Esophagus (tissue), 2 donors: ENCODE results near the gene TERB1. TPM values are rescaled to one million over a fixed set of nuclear protein-coding genes. Genes with fewer than 3 reads are reported as not detected.

Source experiments
- H3K27ac ChIP-seq, 2 donors: one replicate each; pipeline ENCODE4 v1.5.1; 2013; ENCODE audit warnings: low read depth in 2 of 2, mild to moderate bottlenecking in 2 of 2, inconsistent platforms in 1 of 2, low read length in 1 of 2, moderate library complexity in 1 of 2
- H3K27me3 ChIP-seq, 2 donors: one replicate each; pipeline ENCODE4 v1.6.1; 2013; ENCODE audit warnings: low read length in 2 of 2, control low read depth in 1 of 2, mild to moderate bottlenecking in 1 of 2; ENCODE audit not compliant: insufficient read depth in 2 of 2, control insufficient read depth in 1 of 2
- H3K36me3 ChIP-seq, 2 donors: one replicate each; pipeline ENCODE4 v1.6.1; 2013; ENCODE audit warnings: low read length in 1 of 2; ENCODE audit not compliant: control insufficient read depth in 2 of 2, insufficient read depth in 2 of 2
- H3K4me1 ChIP-seq, 2 donors: one replicate each; pipeline ENCODE4 v1.6.1; 2013; ENCODE audit warnings: low read length in 1 of 2; ENCODE audit not compliant: control insufficient read depth in 2 of 2, insufficient read depth in 2 of 2
- H3K4me3 ChIP-seq, 2 donors: one replicate each; pipeline ENCODE4 v1.5.1; 2013; ENCODE audit warnings: low read length in 2 of 2, mild to moderate bottlenecking in 2 of 2, low read depth in 1 of 2, moderate library complexity in 1 of 2
- H3K9me3 ChIP-seq, 2 donors: one replicate each; pipeline ENCODE4 v1.6.1; 2013; ENCODE audit warnings: mild to moderate bottlenecking in 2 of 2, low read depth in 1 of 2, low read length in 1 of 2, moderate library complexity in 1 of 2; ENCODE audit not compliant: control insufficient read depth in 2 of 2, insufficient read depth in 1 of 2
- WGBS, 2 donors: extraction: QIAGEN DNeasy Blood & Tissue Kit; methylation state at CpG; one replicate each; pipeline ENCODE4 v1.1.7; 2013; 5-methylcytosine and 5-hydroxymethylcytosine counted together
- polyA plus RNA-seq, 2 donors: library from polyadenylated mRNA; stranded (reverse); fragments of 200-250 nt; gene quantifications; one replicate each; pipeline ENCODE4 v1.2.3, GENCODE V29; 2013
- donor health status: healthy with polysubstance abuse.
- donor health status: Bipolar disorder and iron deficiency.

The TERB1 gene
- polyA plus RNA-seq, 2 donors: not detected

- Histone ChIP-seq H3K4me3 (no peak overlapping the region), H3K9me3 (no peaks in the 10 kb centered on the region), H3K36me3 (no peaks in the 10 kb centered on the region), H3K27me3 (no peaks in the 10 kb centered on the region), H3K27ac (no peak overlapping the region), H3K4me1 (peaks cover 2 to 4% of the 10 kb centered on the region in 2 donors)
- WGBS, 2 donors: 82 to 90% methylated on average over 3 of the region's 3 CpGs
Observed at GRCh38 chr16:66832190-66832589, 30.8 kb upstream of the TERB1 start.

GRCh38 chr16:66830422-66831404 is 29.3 kb upstream of the TERB1 start, which contains the start of gene NAE1:
TSS of gene NAE1 (minus strand) at chr16:66830976. CDS start at chr16:66830899, 77 bp downstream.
- Histone ChIP-seq H3K9me3 (no peaks in the 10 kb centered on the region), H3K4me3 (peak within 1 kb of the TSS; percentile 85 to 86), H3K27ac (peak within 1 kb of the TSS; percentile 90 to 96), H3K27me3 (no peaks in the 10 kb centered on the region), H3K4me1 (peaks cover 2 to 4% of the 10 kb centered on the region in 2 donors), H3K36me3 (no peaks in the 10 kb centered on the region)
- 1% methylated on average over 77 to 84 of the region's 84 CpGs for WGBS, 2 donors

DNA sequence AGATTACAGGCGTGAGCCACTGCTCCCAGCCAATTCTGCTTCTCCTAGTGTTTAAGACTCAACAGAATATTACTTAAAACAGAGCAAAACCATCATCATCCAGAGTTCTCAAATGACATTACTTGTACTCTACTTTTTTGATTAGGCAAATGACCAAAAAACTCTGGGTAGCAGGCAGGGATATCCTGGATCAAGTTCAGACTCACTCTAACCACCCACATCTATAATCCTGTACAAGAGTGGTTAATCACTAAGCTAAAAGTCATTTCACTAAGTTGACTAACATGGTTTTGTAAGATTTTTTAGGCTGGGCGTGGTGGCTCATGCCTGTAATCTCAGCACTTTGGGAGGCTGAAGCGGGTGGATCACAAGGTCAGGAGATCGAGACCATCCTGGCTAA is 22.6 kb upstream of the TERB1 start:
- Histone ChIP-seq H3K9me3 (no peaks in the 10 kb centered on the region), H3K27me3 (no peaks in the 10 kb centered on the region), H3K36me3 (peaks cover 3 to 7% of the 10 kb centered on the region in 2 donors), H3K27ac (no peak overlapping the region), H3K4me1 (no peaks in the 10 kb centered on the region), H3K4me3 (no peak overlapping the region)
- WGBS, 2 donors: 91 to 92% methylated on average over 4 of the region's 4 CpGs

DNA sequence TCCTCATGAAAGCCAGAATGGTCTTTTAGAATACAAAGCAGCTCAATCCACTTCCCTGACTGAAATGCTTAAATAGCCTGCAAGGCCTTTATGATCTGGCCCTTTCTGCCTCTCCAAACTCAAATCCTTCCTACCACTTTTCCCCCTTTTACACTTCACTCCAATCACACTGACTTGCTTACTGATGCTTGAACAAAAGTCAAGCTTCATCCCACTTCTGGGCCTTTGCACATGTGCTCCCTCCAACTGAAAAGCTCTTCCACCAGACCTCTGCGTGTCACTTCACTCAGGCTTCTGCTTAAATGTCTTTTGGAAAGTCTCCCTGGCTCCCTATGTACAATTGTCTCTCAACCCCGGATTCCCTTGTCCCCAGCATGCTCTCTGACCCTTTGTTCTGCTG is 13.3 kb upstream of the TERB1 start:
- 91 to 96% methylated on average over 2 of the region's 2 CpGs for WGBS, 2 donors
- Histone ChIP-seq H3K9me3 (no peaks in the 10 kb centered on the region), H3K36me3 (peaks cover 4 to 10% of the 10 kb centered on the region in 2 donors), H3K27ac (no peak overlapping the region), H3K4me1 (no peaks in the 10 kb centered on the region), H3K4me3 (no peak overlapping the region), H3K27me3 (no peaks in the 10 kb centered on the region)

DNA sequence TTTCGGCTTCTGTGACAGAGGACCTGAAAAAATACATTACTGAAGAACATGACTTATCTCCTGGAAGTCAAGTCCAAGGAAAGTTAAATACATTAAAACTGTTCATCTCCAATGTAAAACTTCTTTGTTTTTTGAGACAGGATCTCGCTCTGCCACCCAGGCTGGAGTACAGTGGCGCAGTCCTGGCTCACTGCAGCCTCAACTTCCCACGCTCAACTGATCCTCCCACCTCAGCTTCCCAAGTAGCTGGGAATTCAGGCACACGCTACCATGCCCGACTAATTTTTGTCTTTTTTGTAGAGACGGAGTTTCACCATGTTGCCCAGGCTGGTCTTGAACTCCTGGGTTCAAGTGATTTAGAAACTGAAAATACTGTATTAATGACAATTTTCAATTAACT is 9.7 kb upstream of the TERB1 start:
- H3K27ac ChIP-seq: no peak overlapping the region
- H3K4me3 ChIP-seq: no peak overlapping the region
- H3K27me3 ChIP-seq: no peaks in the 10 kb centered on the region
- peaks cover 0 to 10% of the 10 kb centered on the region in 2 donors for H3K36me3 ChIP-seq
- no peaks in the 10 kb centered on the region for H3K9me3 ChIP-seq
- 94% methylated on average over 7 of the region's 7 CpGs for WGBS, 2 donors
- no peaks in the 10 kb centered on the region for H3K4me1 ChIP-seq

DNA sequence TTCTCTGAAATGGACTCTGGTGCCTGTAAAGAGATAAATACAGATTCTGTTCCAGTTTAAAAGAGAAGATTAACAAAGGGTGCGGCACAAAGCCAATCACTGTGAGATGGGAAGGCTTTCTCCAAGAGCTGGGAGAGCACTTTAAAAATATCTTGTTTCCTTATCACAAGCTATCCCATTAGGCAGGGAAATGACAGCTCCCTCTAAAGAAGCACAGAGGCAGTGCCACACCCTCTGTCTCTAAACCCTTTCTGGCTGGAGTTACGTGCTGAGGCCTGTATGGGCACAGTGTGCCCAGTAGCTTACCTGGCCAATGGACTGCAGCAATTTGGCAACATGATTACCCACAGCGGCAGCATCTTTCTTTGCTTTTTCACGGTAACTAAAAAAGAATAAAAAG is 9.0 kb upstream of the TERB1 start:
- Histone ChIP-seq H3K27me3 (no peaks in the 10 kb centered on the region), H3K9me3 (no peaks in the 10 kb centered on the region), H3K27ac (no peak overlapping the region), H3K36me3 (peaks cover 0 to 6% of the 10 kb centered on the region in 2 donors), H3K4me3 (no peak overlapping the region), H3K4me1 (no peaks in the 10 kb centered on the region)
- WGBS, 2 donors: 61 to 72% methylated on average over 4 of the region's 4 CpGs

DNA sequence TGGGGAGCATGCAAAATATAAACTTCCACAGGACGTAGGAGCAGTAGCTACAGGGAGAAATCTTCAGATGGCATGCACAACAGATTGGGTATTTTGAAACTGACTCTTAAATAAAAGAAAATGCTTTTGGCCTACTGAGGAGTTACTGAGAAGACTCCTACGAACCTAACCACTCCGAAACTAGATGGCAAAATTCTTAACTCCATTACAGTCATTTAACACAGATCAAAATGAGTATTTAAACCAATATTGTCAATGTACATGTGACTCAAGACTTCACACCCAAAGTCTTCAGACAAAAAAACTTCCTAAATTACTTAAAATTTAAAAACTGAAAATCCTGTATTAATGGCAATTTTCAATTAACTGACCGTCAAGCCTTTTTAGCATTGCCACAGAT is 8.4 kb upstream of the TERB1 start:
- no peak overlapping the region for H3K4me3 ChIP-seq
- H3K27ac ChIP-seq: no peak overlapping the region
- H3K9me3 ChIP-seq: no peaks in the 10 kb centered on the region
- no peaks in the 10 kb centered on the region for H3K27me3 ChIP-seq
- WGBS, 2 donors: 92% methylated on average over 4 of the region's 4 CpGs
- H3K36me3 ChIP-seq: peaks cover 0 to 6% of the 10 kb centered on the region in 2 donors
- no peaks in the 10 kb centered on the region for H3K4me1 ChIP-seq

GRCh38 chr16:66802159-66802558 is 775 bp upstream of the TERB1 start:
- H3K27ac ChIP-seq: no peak overlapping the region
- H3K4me3 ChIP-seq: no peak overlapping the region
- no peaks in the 10 kb centered on the region for H3K27me3 ChIP-seq
- H3K4me1 ChIP-seq: no peaks in the 10 kb centered on the region
- no peaks in the 10 kb centered on the region for H3K9me3 ChIP-seq
- 93% methylated on average over 5 of the region's 5 CpGs for WGBS, 2 donors
- H3K36me3 ChIP-seq: peaks cover 3 to 12% of the 10 kb centered on the region in 2 donors

DNA sequence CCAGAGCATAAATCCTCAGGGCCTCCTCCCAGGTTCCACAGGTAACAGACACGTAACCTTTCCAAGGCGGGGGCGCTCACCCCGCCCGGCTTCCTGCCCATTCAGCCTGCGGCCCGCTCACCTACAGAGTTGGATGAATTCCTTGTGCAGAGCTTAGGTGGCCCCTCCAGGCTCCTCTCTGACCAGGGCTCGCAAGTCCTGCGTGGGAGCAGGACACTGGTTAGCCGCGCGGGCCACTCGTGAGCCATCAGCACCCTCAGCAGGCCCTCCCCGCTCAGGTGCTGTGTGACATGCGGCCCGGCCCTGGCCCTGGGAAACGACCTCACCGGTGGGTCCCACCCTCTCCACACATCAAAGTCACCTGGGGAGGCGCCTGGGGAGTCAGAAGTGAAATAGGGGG is 528 bp downstream of the TERB1 start:
- no peaks in the 10 kb centered on the region for H3K9me3 ChIP-seq
- H3K27ac ChIP-seq: no peak overlapping the region
- H3K27me3 ChIP-seq: no peaks in the 10 kb centered on the region
- H3K4me3 ChIP-seq: no peak overlapping the region
- H3K4me1 ChIP-seq: no peaks in the 10 kb centered on the region
- WGBS, 2 donors: 93 to 96% methylated on average over 19 of the region's 19 CpGs
- peaks cover 3 to 12% of the 10 kb centered on the region in 2 donors for H3K36me3 ChIP-seq

GRCh38 chr16:66798161-66798560 is 3.2 kb downstream of the TERB1 start:
- peaks cover 0 to 9% of the 10 kb centered on the region in 2 donors for H3K36me3 ChIP-seq
- WGBS, 2 donors: 75 to 79% methylated on average over 2 of the region's 2 CpGs
- H3K4me1 ChIP-seq: no peaks in the 10 kb centered on the region
- H3K27ac ChIP-seq: no peak overlapping the region
- H3K27me3 ChIP-seq: no peaks in the 10 kb centered on the region
- H3K4me3 ChIP-seq: no peak overlapping the region
- no peaks in the 10 kb centered on the region for H3K9me3 ChIP-seq
